Measurements from ENCODE around the gene CTBP2.

Gene CTBP2

GRCh38 chr10:125159932-125160855 is at the start of gene CTBP2:
TSS of gene CTBP2 (minus strand) at chr10:125160563.
- DNase-seq (ENCODE audit: low read depth), result no peak

DNA sequence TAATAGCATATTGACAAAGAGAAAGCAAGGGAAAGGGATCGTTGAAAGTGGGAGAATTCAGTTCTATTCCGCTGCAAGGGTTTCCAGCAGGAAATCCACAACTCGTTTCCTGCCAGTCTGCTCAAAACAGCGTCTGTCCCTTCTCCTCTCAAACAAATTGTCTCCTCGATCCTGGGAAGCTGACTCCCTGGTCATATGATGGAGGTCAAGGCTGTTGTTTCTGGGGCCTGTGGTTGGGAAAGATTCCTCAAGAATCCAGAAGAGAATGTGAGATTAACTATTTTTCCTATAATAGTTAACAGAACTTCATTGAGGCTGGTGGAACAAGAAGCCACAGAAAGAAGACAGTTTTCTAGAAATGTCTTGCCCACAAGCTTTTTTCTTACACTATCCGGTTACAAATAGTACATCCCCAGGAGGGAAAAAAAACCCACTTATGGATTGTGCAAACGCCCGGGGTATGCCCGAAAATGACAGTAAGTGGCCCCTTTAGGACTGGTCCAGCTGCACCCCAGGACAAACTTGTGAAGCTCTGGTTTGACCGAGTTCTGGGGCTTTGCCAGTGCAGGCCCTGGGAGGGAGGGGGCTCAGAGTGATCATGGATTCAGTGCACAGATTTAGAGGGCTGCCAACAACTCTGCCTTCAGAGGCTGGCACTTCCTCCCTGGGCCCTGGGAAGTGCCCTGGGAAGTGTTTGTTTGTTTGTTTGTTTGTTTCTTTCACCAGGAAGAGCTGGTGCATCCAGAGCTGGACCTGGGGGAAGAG is 49.4 kb upstream of the CTBP2 start:
- DNase-seq (ENCODE audit: low read depth), result no peak

- DNase-seq (ENCODE audit: low read depth), result no peak
Observed at GRCh38 chr10:125208854-125209565, 48.6 kb upstream of the CTBP2 start.

- no peak for DNase-seq (ENCODE audit: low read depth)
Observed at GRCh38 chr10:125206623-125207022, 46.3 kb upstream of the CTBP2 start.

GRCh38 chr10:125205431-125205830 is 45.1 kb upstream of the CTBP2 start:
- DNase-seq (ENCODE audit: low read depth), result no peak

- DNase-seq (ENCODE audit: low read depth), result no peak
Observed at GRCh38 chr10:125204400-125204799, 44.0 kb upstream of the CTBP2 start.

DNA sequence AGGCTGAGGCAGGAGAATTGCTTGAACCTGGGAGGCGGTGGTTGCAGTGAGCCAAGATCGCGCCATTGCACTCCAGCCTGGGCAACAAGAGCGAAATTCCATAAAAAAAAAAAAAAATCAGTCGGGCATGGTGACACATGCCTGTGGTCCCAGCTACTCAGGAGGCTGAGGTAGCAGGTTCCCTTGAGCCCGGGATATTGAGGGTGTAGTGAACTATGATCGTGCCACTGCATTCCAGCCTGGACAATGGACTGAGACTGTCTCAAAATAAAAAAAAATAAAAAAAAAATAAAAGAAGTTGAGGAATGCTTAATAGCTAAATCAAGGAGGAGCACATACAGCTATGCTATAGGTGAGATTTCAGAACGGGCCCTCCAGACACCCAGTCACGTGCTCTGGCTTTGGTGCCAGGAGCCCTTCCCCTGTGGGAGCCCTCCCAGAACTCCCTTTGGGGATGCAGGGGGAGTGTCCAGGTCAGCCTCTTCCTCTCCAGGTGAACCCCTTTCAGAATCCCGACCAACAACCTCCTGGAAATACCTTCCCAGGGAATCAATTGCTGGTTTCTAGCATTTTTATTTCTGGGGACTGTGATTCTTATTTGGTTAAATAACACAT is 42.9 kb upstream of the CTBP2 start:
- no peak for DNase-seq (ENCODE audit: low read depth)

DNA sequence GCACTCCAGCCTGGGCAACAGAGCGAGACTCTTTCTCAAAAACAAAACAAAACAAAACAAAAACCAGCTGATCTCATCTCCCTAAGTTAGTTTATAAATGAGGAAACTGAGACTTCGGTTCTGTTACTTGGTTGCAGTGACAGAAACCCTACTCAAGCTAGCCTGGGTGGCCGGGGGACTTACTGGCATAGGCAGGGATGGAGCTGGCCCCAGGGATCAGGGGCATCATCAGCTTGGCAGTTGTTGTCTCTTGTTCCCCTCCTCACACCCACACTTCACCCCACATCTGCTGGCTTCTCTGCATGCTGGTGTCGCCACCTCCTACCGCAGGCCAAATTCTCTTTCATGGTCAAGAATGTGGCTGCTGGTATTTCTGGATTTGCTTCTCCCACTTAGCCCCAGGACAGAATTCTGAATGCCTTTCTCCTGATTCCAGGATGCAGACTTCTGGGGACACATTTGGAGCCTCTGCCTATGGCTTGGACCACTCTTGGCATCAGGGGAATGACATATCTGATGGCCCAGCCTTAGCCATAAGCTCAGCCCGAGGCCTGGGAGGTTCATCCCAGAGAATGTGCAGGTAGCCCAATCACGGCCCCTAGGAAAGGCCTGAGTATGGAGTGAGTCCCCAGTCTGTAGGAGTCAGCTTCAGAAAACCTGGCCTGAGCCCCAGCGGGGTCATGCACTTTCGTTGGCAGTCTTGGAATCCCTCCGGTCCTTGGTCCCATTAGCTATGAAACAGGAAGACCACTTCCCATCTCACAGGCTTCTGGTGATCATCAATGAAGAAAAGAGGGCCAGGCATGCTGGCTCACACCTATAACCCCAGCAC is 41.6 kb upstream of the CTBP2 start:
- DNase-seq (ENCODE audit: low read depth), result no peak

GRCh38 chr10:125201108-125201524 is 40.8 kb upstream of the CTBP2 start:
- no peak for DNase-seq (ENCODE audit: low read depth)

- no peak for DNase-seq (ENCODE audit: low read depth)
Observed at GRCh38 chr10:125200396-125200795, 40.0 kb upstream of the CTBP2 start.

DNA sequence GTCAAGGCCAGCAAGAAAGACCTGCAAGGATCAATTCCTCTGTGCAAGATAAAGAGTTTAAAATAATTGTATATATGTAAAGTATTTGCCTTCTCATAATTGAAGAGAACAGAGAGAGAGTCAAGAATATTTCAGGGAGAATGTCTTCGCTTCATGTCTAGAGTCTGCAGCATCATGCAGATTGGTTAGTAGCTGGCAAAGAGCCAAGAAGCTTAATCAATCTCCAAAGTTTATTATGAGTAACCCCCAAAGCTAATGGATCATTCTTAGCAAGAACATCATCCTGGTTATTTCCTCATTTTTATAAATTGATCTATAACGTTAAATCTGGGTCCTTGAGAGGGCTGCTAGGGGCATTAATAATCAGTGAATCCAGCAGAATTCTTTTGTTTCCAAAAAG is 38.9 kb upstream of the CTBP2 start:
- DNase-seq (ENCODE audit: low read depth), result no peak

- no peak for DNase-seq (ENCODE audit: low read depth)
Observed at GRCh38 chr10:125194814-125195213, 34.5 kb upstream of the CTBP2 start.

DNA sequence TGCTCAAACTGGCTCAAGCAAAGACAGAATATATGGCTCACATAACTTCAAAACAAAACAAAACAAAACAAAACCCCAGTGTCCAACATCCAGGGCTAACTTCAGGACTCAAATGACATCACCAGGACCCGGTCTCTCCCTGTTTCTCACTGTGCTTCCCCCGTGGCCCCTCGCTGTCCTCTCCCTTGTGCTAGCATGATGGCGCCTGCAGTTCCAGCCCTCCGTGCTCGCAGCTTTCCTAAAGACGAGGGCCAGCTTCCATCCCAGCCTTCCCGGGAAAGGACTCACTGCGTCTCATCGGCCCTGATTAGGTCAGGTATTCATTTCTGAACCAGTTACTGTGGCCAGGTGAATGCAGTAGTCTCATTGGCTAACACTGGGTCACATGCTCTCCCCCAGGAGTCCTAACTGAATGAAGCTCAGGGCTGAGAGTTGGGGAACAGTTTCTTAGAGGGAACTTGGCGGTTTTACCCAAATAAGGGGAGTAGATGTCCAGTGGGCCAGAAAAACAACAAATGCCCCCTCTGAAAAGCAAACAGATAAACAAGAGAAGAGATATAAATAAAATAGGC is 33.0 kb upstream of the CTBP2 start:
- DNase-seq (ENCODE audit: low read depth), result no peak

DNA sequence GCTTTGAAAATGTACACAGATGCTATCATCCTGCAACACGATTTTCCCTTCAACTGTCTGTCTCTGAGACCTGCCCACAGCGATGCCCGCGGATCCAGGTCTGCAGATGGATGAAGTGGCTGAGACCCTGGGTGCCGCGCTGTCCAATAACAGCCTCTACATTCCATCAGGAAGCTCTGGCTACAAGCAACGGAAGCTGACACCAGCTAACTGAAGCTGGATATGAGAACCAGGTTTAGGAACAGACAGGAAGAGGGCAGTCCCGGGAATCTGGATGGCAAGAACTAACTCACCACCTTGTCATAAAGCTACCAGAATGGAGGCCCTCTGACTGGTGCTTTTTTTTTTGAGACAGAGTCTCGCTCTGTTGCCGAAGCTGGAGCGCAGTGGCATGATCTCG is 32.3 kb upstream of the CTBP2 start:
- no peak for DNase-seq (ENCODE audit: low read depth)

DNA sequence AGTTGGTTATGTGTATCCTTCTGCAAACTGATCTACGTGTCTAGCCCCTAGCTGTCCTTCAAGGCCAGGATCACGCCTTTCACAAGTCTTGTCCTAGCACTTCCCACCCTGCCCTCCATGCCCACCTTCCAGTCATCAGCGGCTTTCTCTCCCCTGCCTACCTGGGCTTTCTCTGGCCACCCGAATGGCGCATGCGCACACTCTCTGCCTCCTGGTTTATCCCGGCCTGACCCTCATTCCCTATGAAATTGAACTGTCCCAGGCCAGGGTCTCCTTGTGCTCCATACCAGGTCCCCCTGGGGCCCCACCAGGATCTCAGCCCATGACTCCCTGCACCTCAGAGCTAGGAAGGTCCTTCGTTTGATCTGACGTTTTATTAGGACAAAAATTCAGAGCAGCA is 31.6 kb upstream of the CTBP2 start:
- DNase-seq (ENCODE audit: low read depth), result no peak

DNA sequence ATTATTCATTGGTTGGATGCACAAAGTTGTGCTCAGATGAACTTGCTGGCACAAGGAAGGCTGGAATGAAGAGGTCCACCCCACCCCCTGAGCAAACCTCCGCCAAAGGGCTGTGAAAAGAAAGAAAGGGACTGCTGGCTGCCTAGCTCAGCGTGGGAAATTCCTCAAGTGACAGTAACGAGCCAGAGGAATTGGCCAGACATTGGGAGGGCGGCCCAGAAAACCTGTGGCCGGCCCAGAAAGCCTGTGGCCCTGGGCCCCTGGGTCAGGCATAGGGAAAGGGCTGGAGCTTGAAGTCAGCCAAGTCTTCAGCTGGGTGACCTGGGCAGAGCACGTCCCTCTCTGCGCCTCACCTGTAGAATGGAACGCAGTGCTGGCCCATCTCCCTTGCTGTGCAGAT is 30.6 kb upstream of the CTBP2 start:
- no peak for DNase-seq (ENCODE audit: low read depth)

DNA sequence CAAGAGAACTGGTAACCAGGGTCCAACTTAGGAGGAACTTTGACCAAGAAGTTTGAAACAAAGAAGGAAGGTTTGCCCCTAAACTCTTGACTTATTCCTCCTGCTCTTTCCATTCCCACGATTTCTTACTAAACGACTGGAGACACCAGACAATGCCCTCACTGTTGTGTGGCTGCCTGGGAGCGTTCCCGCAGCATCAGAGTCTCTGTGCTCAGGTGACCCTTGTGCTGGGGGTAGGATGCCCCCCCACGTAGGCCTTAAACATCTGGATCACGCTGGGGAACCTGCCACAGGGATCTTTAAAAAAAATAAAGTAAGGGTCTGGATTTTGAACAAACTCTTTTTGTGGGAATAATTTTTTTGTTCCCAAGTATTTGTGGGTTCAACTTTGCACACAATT is 30.1 kb upstream of the CTBP2 start:
- DNase-seq (ENCODE audit: low read depth), result no peak

GRCh38 chr10:125189162-125189561 is 28.8 kb upstream of the CTBP2 start:
- no peak for DNase-seq (ENCODE audit: low read depth)

- no peak for DNase-seq (ENCODE audit: low read depth)
Observed at GRCh38 chr10:125187238-125188194, 27.2 kb upstream of the CTBP2 start.
